ENCODE data around the gene UCP2. TPM values are rescaled to one million over a fixed set of nuclear protein-coding genes. Genes with fewer than 3 reads are reported as not detected.

Gene UCP2
- total RNA-seq, 2 experiments from 2014 or later, result 199 to 288 TPM

GRCh38 chr11:73969991-73970800, 12.4 kb downstream of the UCP2 start:
- no peaks in the 10 kb centered on the region for H3K9me3 Mint-ChIP-seq (ENCODE audit: low read depth)
- peak; percentile 55 for DNase-seq
- CTCF ChIA-PET, result interaction anchor here (0.9 to 2.6 kb wide), 4 partner anchors 9 to 201 kb away, joined by 3 to 9 read pairs (median 4); partner anchors contain the start of genes C2CD3, PPME1 and UCP2
- no peak for ATAC-seq
- H3K36me3 Mint-ChIP-seq, result peaks cover 16% of the 10 kb centered on the region
- peaks cover 50% of the 10 kb centered on the region for H3K4me1 Mint-ChIP-seq
- H3K27me3 Mint-ChIP-seq, result no peaks in the 10 kb centered on the region
- peak overlapping the region; percentile 62 for H3K27ac Mint-ChIP-seq
- no peak overlapping the region for H3K4me3 Mint-ChIP-seq

GRCh38 chr11:73969091-73969490, 13.6 kb downstream of the UCP2 start:
- Mint-ChIP-seq H3K4me1 (peaks cover 45% of the 10 kb centered on the region), H3K27ac (no peak overlapping the region)
- ATAC-seq, result no peak

GRCh38 chr11:73968356-73968966, 14.2 kb downstream of the UCP2 start:
- no peak for DNase-seq
- no peak for ATAC-seq
- Mint-ChIP-seq H3K36me3 (peaks cover 2% of the 10 kb centered on the region), H3K4me1 (peaks cover 41% of the 10 kb centered on the region), H3K4me3 (no peak overlapping the region), H3K9me3 (ENCODE audit: low read depth) (no peaks in the 10 kb centered on the region), H3K27me3 (no peaks in the 10 kb centered on the region), H3K27ac (peak overlapping the region; percentile 16)
- CTCF ChIA-PET, result interaction anchor here (0.7 kb wide), 1 partner anchor 44 kb away, joined by 3 read pairs; no protein-coding TSS in a partner anchor

More at GRCh38 chr11:73969091-73969490, 13.6 kb downstream of the UCP2 start:
- DNase-seq, result no peak
- H3K9me3 Mint-ChIP-seq (ENCODE audit: low read depth), result no peaks in the 10 kb centered on the region
- H3K36me3 Mint-ChIP-seq, result peaks cover 6% of the 10 kb centered on the region
- CTCF ChIA-PET, result interaction anchor here (2.6 kb wide), 1 partner anchor 11 kb away, joined by 9 read pairs; no protein-coding TSS in a partner anchor
- H3K27me3 Mint-ChIP-seq, result no peaks in the 10 kb centered on the region
- no peak overlapping the region for H3K4me3 Mint-ChIP-seq

GRCh38 chr11:73965764-73966121, 16.9 kb downstream of the UCP2 start:
- Mint-ChIP-seq H3K27ac (no peak overlapping the region), H3K4me1 (peaks cover 27% of the 10 kb centered on the region), H3K27me3 (no peaks in the 10 kb centered on the region), H3K36me3 (no peaks in the 10 kb centered on the region), H3K4me3 (no peak overlapping the region), H3K9me3 (ENCODE audit: low read depth) (no peaks in the 10 kb centered on the region)
- DNase-seq, result no peak
- CTCF ChIA-PET, result interaction anchor here (1.0 to 1.6 kb wide), 4 partner anchors 21 to 290 kb away, joined by 3 to 4 read pairs (median 4); partner anchors contain the start of genes C2CD3 and PPME1
- ATAC-seq, result no peak

- CTCF ChIA-PET, result interaction anchor here (1.1 to 2.6 kb wide), 9 partner anchors 15 to 484 kb away, joined by 3 to 13 read pairs (median 4); partner anchors contain the start of genes C2CD3 and PPME1
Observed at GRCh38 chr11:73965076-73965763, 17.4 kb downstream of the UCP2 start.

GRCh38 chr11:73963861-73964260, 18.8 kb downstream of the UCP2 start:
- Mint-ChIP-seq H3K27me3 (no peaks in the 10 kb centered on the region), H3K27ac (no peak overlapping the region), H3K4me3 (no peak overlapping the region), H3K9me3 (ENCODE audit: low read depth) (no peaks in the 10 kb centered on the region), H3K36me3 (no peaks in the 10 kb centered on the region), H3K4me1 (peaks cover 14% of the 10 kb centered on the region)
- ATAC-seq (no peak), DNase-seq (no peak)
- CTCF ChIA-PET, result interaction anchor here (0.6 to 2.6 kb wide), 23 partner anchors 9 to 486 kb away, joined by 3 to 13 read pairs (median 3); partner anchors contain the start of genes C2CD3 and PPME1

More at GRCh38 chr11:73965076-73965763, 17.4 kb downstream of the UCP2 start:
- Mint-ChIP-seq H3K36me3 (no peaks in the 10 kb centered on the region), H3K4me1 (peaks cover 25% of the 10 kb centered on the region), H3K9me3 (ENCODE audit: low read depth) (no peaks in the 10 kb centered on the region), H3K4me3 (no peak overlapping the region), H3K27ac (no peak overlapping the region), H3K27me3 (no peaks in the 10 kb centered on the region)
- DNase-seq (no peak), ATAC-seq (no peak)

GRCh38 chr11:73962101-73962705, 20.4 kb downstream of the UCP2 start:
- H3K4me3 Mint-ChIP-seq, result no peak overlapping the region
- DNase-seq (no peak), ATAC-seq (no peak)
- CTCF ChIA-PET, result interaction anchor here (2.4 kb wide), 1 partner anchor 10 kb away, joined by 6 read pairs; no protein-coding TSS in a partner anchor
- peaks cover 10% of the 10 kb centered on the region for H3K4me1 Mint-ChIP-seq
- no peaks in the 10 kb centered on the region for H3K36me3 Mint-ChIP-seq
- peaks cover 2% of the 10 kb centered on the region for H3K27me3 Mint-ChIP-seq
- H3K27ac Mint-ChIP-seq, result no peak overlapping the region
- no peaks in the 10 kb centered on the region for H3K9me3 Mint-ChIP-seq (ENCODE audit: low read depth)

- Mint-ChIP-seq H3K4me3 (no peak overlapping the region), H3K27me3 (peaks cover 5% of the 10 kb centered on the region), H3K4me1 (peaks cover 10% of the 10 kb centered on the region), H3K27ac (no peak overlapping the region), H3K36me3 (no peaks in the 10 kb centered on the region), H3K9me3 (ENCODE audit: low read depth) (no peaks in the 10 kb centered on the region)
- no peak for ATAC-seq
- CTCF ChIA-PET, result interaction anchor here (0.9 to 1.4 kb wide), 2 partner anchors 9 to 189 kb away, joined by 4 read pairs; no protein-coding TSS in a partner anchor
- no peak for DNase-seq
Observed at GRCh38 chr11:73961321-73961720, 21.3 kb downstream of the UCP2 start.

- H3K4me3 Mint-ChIP-seq, result no peak overlapping the region
- DNase-seq (no peak), ATAC-seq (no peak)
- H3K36me3 Mint-ChIP-seq, result no peaks in the 10 kb centered on the region
- no peak overlapping the region for H3K27ac Mint-ChIP-seq
- CTCF ChIA-PET, result no interaction called here
- peaks cover 7% of the 10 kb centered on the region for H3K27me3 Mint-ChIP-seq
- peaks cover 2% of the 10 kb centered on the region for H3K4me1 Mint-ChIP-seq
- H3K9me3 Mint-ChIP-seq (ENCODE audit: low read depth), result no peaks in the 10 kb centered on the region
Observed at GRCh38 chr11:73958521-73959141, 24.0 kb downstream of the UCP2 start.

GRCh38 chr11:73957654-73958361, 24.8 kb downstream of the UCP2 start:
- Mint-ChIP-seq H3K27ac (no peak overlapping the region), H3K9me3 (ENCODE audit: low read depth) (no peaks in the 10 kb centered on the region), H3K36me3 (no peaks in the 10 kb centered on the region), H3K27me3 (peaks cover 7% of the 10 kb centered on the region), H3K4me3 (no peak overlapping the region), H3K4me1 (peaks cover 2% of the 10 kb centered on the region)
- DNase-seq, result no peak
- ATAC-seq, result no peak
- CTCF ChIA-PET, result interaction anchor here (0.6 kb wide), 1 partner anchor 267 kb away, joined by 3 read pairs; no protein-coding TSS in a partner anchor

- CTCF ChIA-PET, result interaction anchor here (0.8 kb wide), 1 partner anchor 443 kb away, joined by 4 read pairs; no protein-coding TSS in a partner anchor
Observed at GRCh38 chr11:73956876-73957653, 25.6 kb downstream of the UCP2 start.

More at GRCh38 chr11:73956876-73957653, 25.6 kb downstream of the UCP2 start:
- H3K4me3 Mint-ChIP-seq, result no peak overlapping the region
- H3K4me1 Mint-ChIP-seq, result peaks cover 2% of the 10 kb centered on the region
- no peak overlapping the region for H3K27ac Mint-ChIP-seq
- no peaks in the 10 kb centered on the region for H3K9me3 Mint-ChIP-seq (ENCODE audit: low read depth)
- DNase-seq, result no peak
- H3K27me3 Mint-ChIP-seq, result peaks cover 7% of the 10 kb centered on the region
- no peak for ATAC-seq
- no peaks in the 10 kb centered on the region for H3K36me3 Mint-ChIP-seq
